ENCODE measurements around the gene HS3ST3A1.

Gene HS3ST3A1

DNA sequence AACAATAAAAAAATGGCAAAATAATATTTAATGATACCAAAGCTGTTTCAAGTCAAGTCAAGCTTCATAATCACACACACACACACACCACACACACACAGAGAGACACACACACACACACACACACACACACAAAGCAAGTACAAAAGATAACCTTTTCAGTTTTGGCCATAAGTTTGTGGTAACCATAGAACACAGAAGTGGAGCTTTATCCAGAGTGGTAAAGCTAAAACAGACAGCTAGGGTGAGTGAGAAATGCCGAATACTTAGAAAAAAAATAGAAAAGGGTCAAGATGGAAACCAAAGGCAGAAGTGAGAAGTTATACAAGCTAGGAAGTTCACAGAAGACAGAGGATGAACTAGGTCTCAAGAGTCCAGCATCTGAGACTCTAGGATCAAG is 79.0 kb downstream of the HS3ST3A1 start:
- TF ChIP-seq, protein P1, sequence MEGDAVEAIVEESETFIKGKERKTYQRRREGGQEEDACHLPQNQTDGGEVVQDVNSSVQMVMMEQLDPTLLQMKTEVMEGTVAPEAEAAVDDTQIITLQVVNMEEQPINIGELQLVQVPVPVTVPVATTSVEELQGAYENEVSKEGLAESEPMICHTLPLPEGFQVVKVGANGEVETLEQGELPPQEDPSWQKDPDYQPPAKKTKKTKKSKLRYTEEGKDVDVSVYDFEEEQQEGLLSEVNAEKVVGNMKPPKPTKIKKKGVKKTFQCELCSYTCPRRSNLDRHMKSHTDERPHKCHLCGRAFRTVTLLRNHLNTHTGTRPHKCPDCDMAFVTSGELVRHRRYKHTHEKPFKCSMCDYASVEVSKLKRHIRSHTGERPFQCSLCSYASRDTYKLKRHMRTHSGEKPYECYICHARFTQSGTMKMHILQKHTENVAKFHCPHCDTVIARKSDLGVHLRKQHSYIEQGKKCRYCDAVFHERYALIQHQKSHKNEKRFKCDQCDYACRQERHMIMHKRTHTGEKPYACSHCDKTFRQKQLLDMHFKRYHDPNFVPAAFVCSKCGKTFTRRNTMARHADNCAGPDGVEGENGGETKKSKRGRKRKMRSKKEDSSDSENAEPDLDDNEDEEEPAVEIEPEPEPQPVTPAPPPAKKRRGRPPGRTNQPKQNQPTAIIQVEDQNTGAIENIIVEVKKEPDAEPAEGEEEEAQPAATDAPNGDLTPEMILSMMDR (IDR thresholded peaks at IDR 0.05; ENCODE audit: control insufficient read depth, insufficient read depth, low read depth, low read length, missing control alignments) = no peak

DNA sequence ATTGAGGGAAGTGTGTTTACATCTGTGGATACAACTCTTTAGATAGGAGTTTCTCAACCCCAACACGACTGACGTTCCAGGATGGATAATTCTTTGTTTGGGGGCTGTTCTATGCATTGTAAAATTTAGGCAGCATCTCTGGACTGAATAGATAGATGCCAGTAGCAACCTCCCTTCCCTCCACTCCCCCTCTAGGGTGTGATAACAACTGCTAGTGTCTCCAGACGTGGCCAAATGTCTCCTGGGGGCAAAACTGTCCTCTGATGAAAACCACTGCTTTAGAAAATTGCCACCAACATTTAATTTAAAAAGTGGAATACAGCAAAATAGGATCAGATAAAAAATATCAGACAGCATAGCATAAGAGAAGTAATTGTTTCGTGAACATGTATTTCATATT is 79.9 kb downstream of the HS3ST3A1 start:
- TF ChIP-seq, protein P1 (IDR thresholded peaks at IDR 0.05; ENCODE audit: control insufficient read depth, insufficient read depth, low read depth, low read length, missing control alignments) = no peak
- no peak for DNase-seq (ENCODE audit: low read depth)

More for the DNA sequence above, 79.0 kb downstream of the HS3ST3A1 start:
- H3K4me3 ChIP-seq (ENCODE audit: control insufficient read depth, low read depth, low read length) = no peak overlapping the region
- no peak for DNase-seq (ENCODE audit: low read depth)

DNA sequence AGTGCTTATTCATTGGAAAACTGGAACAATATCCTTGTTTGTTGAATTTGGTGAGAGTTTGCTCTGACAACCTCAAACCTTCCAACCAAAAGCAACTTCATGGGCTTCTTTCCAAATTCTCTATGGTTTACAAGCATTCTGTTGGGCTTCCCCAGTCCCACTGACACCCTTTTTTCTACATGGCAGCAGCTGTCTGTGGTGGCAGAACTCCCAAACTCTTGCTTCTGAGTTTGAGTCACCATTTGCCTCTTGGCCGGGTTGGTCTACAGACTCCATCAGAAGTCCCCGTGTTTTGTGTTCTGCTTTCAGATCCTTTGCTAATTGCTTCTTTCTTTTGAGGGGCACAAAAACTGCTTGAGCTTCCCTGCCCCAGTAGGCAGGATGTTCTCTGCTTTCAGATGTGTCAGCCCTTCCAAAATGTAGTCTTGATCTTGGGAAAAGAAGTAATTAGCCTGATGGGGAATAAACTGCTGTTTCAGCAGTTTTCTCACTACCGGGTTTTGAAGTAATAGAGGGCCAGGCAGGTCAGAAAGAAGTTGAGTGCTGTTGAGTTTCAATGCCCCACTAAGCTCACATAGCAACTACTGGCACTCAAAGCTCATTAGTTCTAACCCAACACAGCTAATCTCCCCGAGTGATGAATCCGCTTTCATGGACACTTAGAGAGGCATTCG is 80.7 kb downstream of the HS3ST3A1 start:
- TF ChIP-seq, protein P1 (IDR thresholded peaks at IDR 0.05; ENCODE audit: control insufficient read depth, insufficient read depth, low read depth, low read length, missing control alignments) = no peak
- H3K4me3 ChIP-seq (ENCODE audit: control insufficient read depth, low read depth, low read length) = no peak overlapping the region
- peak; percentile 79 for DNase-seq (ENCODE audit: low read depth)

More for the DNA sequence above, 79.9 kb downstream of the HS3ST3A1 start:
- no peak overlapping the region for H3K4me3 ChIP-seq (ENCODE audit: control insufficient read depth, low read depth, low read length)

DNA sequence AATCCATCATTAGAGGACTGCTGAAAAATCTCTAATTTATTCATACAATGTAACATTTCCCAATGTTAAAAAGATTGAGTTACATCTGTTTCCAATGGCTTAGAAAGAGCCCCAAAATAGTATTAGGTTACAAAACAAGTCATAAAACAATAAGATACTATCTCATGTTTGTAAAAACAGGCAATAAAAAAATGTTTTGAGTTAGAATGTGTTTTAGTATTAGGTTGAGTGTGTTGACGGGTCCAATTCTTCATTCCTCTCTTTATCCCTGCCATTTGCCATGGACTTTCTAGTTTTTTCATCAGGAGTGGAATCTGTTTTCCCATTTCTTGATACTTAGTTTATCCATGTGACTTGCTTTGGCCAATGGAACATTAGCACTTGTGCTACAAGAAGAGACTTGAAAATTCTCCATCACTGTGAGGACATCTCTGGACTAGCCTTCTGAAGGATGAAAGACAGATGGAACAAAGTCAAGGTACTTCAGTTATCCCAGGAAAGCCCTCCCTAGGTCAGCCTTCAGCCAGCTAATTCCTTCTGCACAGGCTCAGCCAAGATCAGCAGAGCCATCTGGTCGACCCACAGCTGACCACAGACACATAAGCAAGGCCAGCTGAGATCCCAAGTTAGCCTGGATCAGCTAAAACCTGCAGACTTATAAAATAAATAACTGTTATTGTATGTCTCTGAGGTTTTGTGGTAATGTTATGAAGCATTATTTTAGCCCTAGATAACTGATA is 83.3 kb downstream of the HS3ST3A1 start:
- DNase-seq (ENCODE audit: low read depth) = peak; percentile 14
- no peak overlapping the region for H3K4me3 ChIP-seq (ENCODE audit: control insufficient read depth, low read depth, low read length)
- TF ChIP-seq, protein P1 (IDR thresholded peaks at IDR 0.05; ENCODE audit: control insufficient read depth, insufficient read depth, low read depth, low read length, missing control alignments) = no peak

DNA sequence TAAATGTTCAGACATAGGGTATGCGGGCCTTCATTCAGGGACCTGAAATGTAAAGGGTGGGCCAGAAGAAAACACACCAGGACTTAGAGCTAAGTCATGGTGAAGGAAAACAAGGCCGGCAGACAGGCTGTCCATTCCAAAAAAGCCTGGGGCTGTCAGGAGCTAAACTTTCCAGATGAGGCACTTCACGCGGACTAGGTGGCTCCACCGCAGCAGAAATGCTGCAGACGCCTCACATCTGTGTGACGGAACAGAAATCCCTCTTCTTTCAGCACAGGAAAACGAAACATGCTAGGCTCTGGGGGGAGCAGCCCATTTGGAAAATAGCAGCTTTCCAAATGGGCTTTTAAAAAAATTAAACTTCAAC is 88.7 kb downstream of the HS3ST3A1 start:
- TF ChIP-seq, protein P1 (IDR thresholded peaks at IDR 0.05; ENCODE audit: control insufficient read depth, insufficient read depth, low read depth, low read length, missing control alignments) = no peak
- no peak overlapping the region for H3K4me3 ChIP-seq (ENCODE audit: control insufficient read depth, low read depth, low read length)
- no peak for DNase-seq (ENCODE audit: low read depth)

DNA sequence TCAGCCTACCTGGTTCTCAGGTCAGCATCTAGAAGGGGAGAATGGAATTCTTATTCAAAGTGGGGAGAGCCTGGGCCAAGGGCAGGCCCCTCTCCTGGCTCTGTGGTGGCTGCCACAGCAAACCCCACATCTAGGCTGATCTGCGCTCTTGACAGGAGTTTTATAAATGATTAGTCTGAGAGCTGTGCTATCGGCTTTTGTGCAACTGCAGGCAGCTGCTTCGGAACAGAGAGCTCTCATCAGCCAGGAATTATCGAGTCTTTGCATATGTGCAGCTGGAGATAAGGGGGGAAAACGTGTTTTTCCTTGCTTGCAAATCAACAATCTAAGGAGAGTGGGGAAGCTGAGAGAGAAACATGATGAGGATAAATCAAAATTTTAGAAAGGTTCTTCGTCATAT is 91.7 kb downstream of the HS3ST3A1 start:
- no peak for DNase-seq (ENCODE audit: low read depth)
- TF ChIP-seq, protein P1 (IDR thresholded peaks at IDR 0.05; ENCODE audit: control insufficient read depth, insufficient read depth, low read depth, low read length, missing control alignments) = no peak
- no peak overlapping the region for H3K4me3 ChIP-seq (ENCODE audit: control insufficient read depth, low read depth, low read length)
